Body of pancreas (tissue), 4 donors: ENCODE measurements around the gene TBK1. TPM values are rescaled to one million over a fixed set of nuclear protein-coding genes. Genes with fewer than 3 reads are reported as not detected.

Source experiments
- ATAC-seq: fragments of 150-250 bp; one replicate; pipeline ENCODE4 v1.9.1; 2016
- DNase-seq, 4 donors: peaks; one replicate each; pipeline ENCODE4 v3.0.0-alpha.2; 2019
- H3K27ac ChIP-seq, 4 donors: fragments of 200-600 bp; sonication (generic); 1 replicate in 3 of 4; 2 replicates in 1 of 4; pipeline versions ENCODE4 v1.5.1 to v1.6.1; 2016 to 2019; ENCODE audit warnings: mild to moderate bottlenecking in 1 of 4, mixed read lengths in 1 of 4, moderate library complexity in 1 of 4
- H3K27me3 ChIP-seq, 2 donors: fragments of 200-600 bp; sonication (generic); one replicate each; pipeline ENCODE4 v1.6.0; 2016; ENCODE audit warnings: mild to moderate bottlenecking in 1 of 2
- H3K36me3 ChIP-seq, 2 donors: fragments of 200-600 bp; sonication (generic); replicated peaks in 1 of 2; 2 replicates each; pipeline ENCODE4 v1.5.1; 2016; ENCODE audit warnings: low read depth in 2 of 2; ENCODE audit not compliant: insufficient read depth in 1 of 2
- H3K4me1 ChIP-seq: fragments of 200-600 bp; sonication (generic); one replicate; pipeline ENCODE4 v1.6.0; 2016
- H3K4me3 ChIP-seq, 2 donors: fragments of 200-600 bp; sonication (generic); 1 replicate in 1 of 2; 2 replicates in 1 of 2; pipeline ENCODE4 v1.5.1; 2016 to 2019
- H3K9me3 ChIP-seq, 3 donors: fragments of 200-600 bp; sonication (generic); 1 replicate in 2 of 3; 2 replicates in 1 of 3; pipeline ENCODE4 v1.5.1; 2016
- POLR2A ChIP-seq, 3 donors: fragments of 450-650 bp; IDR thresholded peaks; one replicate each; pipeline ENCODE4 v1.6.1; 2016; ENCODE audit warnings: antibody characterized with exemption in 3 of 3, mild to moderate bottlenecking in 2 of 3
- WGBS, 2 donors: methylation state at CpG; one replicate each; pipeline ENCODE4 v1.1.5; 2017; 5-methylcytosine and 5-hydroxymethylcytosine counted together
- intact Hi-C: fragments of 100-400 bp; cut with DNase I; formaldehyde crosslinking; loops from one replicate; pipeline ENCODE4 v1.15.1; 2023
- total RNA-seq, 2 donors: library from RNA; depleted of rRNA; stranded (reverse); fragments of >200 nt; gene quantifications; one replicate each; pipeline ENCODE4 v1.1.0, GENCODE V29; 2016
- TF ChIP-seq, protein P1 (sequence below), 7 experiments: fragments of 450-650 bp in 4 of 7; fragments of 200-600 bp in 3 of 7; sonication (generic) in 3 of 7; IDR thresholded peaks; one replicate each; pipeline ENCODE4 v1.5.1; 2016 to 2019; ENCODE audit warnings: antibody characterized with exemption in 7 of 7

Gene TBK1
- total RNA-seq, 2 donors from 2014 or later, result 11.2 to 14.8 TPM

GRCh38 chr12:64407342-64408223 is 44.3 kb upstream of the TBK1 start:
- no peak overlapping the region for H3K4me3 ChIP-seq
- peaks cover 0 to 7% of the 10 kb centered on the region in 2 donors for H3K36me3 ChIP-seq
- no peak for ATAC-seq
- TF ChIP-seq, protein P1, sequence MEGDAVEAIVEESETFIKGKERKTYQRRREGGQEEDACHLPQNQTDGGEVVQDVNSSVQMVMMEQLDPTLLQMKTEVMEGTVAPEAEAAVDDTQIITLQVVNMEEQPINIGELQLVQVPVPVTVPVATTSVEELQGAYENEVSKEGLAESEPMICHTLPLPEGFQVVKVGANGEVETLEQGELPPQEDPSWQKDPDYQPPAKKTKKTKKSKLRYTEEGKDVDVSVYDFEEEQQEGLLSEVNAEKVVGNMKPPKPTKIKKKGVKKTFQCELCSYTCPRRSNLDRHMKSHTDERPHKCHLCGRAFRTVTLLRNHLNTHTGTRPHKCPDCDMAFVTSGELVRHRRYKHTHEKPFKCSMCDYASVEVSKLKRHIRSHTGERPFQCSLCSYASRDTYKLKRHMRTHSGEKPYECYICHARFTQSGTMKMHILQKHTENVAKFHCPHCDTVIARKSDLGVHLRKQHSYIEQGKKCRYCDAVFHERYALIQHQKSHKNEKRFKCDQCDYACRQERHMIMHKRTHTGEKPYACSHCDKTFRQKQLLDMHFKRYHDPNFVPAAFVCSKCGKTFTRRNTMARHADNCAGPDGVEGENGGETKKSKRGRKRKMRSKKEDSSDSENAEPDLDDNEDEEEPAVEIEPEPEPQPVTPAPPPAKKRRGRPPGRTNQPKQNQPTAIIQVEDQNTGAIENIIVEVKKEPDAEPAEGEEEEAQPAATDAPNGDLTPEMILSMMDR (IDR thresholded peaks at IDR 0.05), result no peak
- TF ChIP-seq POLR2A (IDR thresholded peaks at IDR 0.05), result no peak
- 65 to 81% methylated on average over 9 of the region's 9 CpGs for WGBS, 2 donors
- H3K27me3 ChIP-seq, result no peaks in the 10 kb centered on the region
- intact Hi-C loops, result no loop called here
- peaks cover 38% of the 10 kb centered on the region for H3K4me1 ChIP-seq
- DNase-seq, result no peak
- no peaks in the 10 kb centered on the region for H3K9me3 ChIP-seq
- H3K27ac ChIP-seq, result peak overlapping the region in 2 of 4 donors; percentile 20 to 30

DNA sequence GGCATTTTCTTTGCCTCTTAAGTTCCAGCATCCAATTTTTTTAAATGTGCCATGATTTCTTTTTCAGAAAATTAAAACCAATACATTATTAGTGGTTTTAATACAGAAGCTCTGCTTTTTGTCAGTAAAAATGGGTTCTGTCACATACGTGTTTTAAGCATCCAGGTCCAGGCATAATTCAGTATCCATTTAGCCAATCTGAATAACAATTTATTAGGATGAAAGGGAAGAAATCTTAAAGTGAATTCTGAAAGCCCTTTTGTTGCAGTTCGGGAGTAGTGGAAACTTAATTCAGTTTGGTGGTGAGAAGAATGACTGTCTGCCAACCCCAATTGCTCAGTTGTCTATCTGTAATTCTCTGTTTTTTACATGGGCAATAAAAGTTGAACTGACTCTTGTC is 40.5 kb upstream of the TBK1 start:
- DNase-seq, result no peak
- no peak for ATAC-seq
- H3K4me1 ChIP-seq, result peaks cover 22% of the 10 kb centered on the region
- no peaks in the 10 kb centered on the region for H3K9me3 ChIP-seq
- WGBS, 2 donors, result 95 to 96% methylated on average over 2 of the region's 2 CpGs
- H3K36me3 ChIP-seq, result peaks cover 0 to 15% of the 10 kb centered on the region in 2 donors
- no peaks in the 10 kb centered on the region for H3K27me3 ChIP-seq
- H3K4me3 ChIP-seq, result no peak overlapping the region
- no peak for TF ChIP-seq POLR2A (IDR thresholded peaks at IDR 0.05)
- TF ChIP-seq, protein P1 (IDR thresholded peaks at IDR 0.05), result no peak
- no peak overlapping the region for H3K27ac ChIP-seq
- intact Hi-C loops, result no loop called here

GRCh38 chr12:64412459-64412858 is 39.5 kb upstream of the TBK1 start:
- H3K36me3 ChIP-seq, result peaks cover 0 to 22% of the 10 kb centered on the region in 2 donors
- no peak overlapping the region for H3K27ac ChIP-seq
- TF ChIP-seq, protein P1 (IDR thresholded peaks at IDR 0.05), result no peak
- TF ChIP-seq POLR2A (IDR thresholded peaks at IDR 0.05), result no peak
- H3K27me3 ChIP-seq, result no peaks in the 10 kb centered on the region
- DNase-seq (no peak), ATAC-seq (no peak)
- H3K9me3 ChIP-seq, result no peaks in the 10 kb centered on the region
- H3K4me3 ChIP-seq, result no peak overlapping the region
- intact Hi-C loops, result no loop called here
- WGBS, 2 donors, result 91 to 92% methylated on average over 2 of the region's 2 CpGs
- peaks cover 13% of the 10 kb centered on the region for H3K4me1 ChIP-seq

GRCh38 chr12:64413884-64414283 is 38.0 kb upstream of the TBK1 start:
- H3K4me1 ChIP-seq, result peaks cover 3% of the 10 kb centered on the region
- no peaks in the 10 kb centered on the region for H3K9me3 ChIP-seq
- H3K27me3 ChIP-seq, result no peaks in the 10 kb centered on the region
- ATAC-seq, result no peak
- DNase-seq, result no peak
- intact Hi-C loops, result no loop called here
- peaks cover 0 to 25% of the 10 kb centered on the region in 2 donors for H3K36me3 ChIP-seq
- no peak overlapping the region for H3K4me3 ChIP-seq
- 57 to 72% methylated on average over 2 of the region's 2 CpGs for WGBS, 2 donors
- TF ChIP-seq POLR2A (IDR thresholded peaks at IDR 0.05), result no peak
- TF ChIP-seq, protein P1 (IDR thresholded peaks at IDR 0.05), result no peak
- no peak overlapping the region for H3K27ac ChIP-seq

GRCh38 chr12:64418209-64418608 is 33.7 kb upstream of the TBK1 start:
- peaks cover 1 to 32% of the 10 kb centered on the region in 2 donors for H3K36me3 ChIP-seq
- ATAC-seq (no peak), DNase-seq (no peak)
- no peaks in the 10 kb centered on the region for H3K4me1 ChIP-seq
- H3K27ac ChIP-seq, result no peak overlapping the region
- intact Hi-C loops, result no loop called here
- TF ChIP-seq POLR2A (IDR thresholded peaks at IDR 0.05), result no peak
- TF ChIP-seq, protein P1 (IDR thresholded peaks at IDR 0.05), result no peak
- no peaks in the 10 kb centered on the region for H3K9me3 ChIP-seq
- H3K27me3 ChIP-seq, result no peaks in the 10 kb centered on the region
- H3K4me3 ChIP-seq, result no peak overlapping the region
